SH-SY5Y (cell line): ENCODE data around the gene CAPRIN2.

ENCODE experiments used
- GATA2 ChIP-seq: IDR thresholded peaks from 2 replicates; pipeline ENCODE4 v1.6.1; 2011; ENCODE audit warnings: mild to moderate bottlenecking, low read depth, low read length
- GATA3 ChIP-seq: IDR thresholded peaks from 2 replicates; pipeline ENCODE4 v1.6.1; 2011; ENCODE audit warnings: low read depth, mild to moderate bottlenecking, low read length, moderate library complexity

DNA sequence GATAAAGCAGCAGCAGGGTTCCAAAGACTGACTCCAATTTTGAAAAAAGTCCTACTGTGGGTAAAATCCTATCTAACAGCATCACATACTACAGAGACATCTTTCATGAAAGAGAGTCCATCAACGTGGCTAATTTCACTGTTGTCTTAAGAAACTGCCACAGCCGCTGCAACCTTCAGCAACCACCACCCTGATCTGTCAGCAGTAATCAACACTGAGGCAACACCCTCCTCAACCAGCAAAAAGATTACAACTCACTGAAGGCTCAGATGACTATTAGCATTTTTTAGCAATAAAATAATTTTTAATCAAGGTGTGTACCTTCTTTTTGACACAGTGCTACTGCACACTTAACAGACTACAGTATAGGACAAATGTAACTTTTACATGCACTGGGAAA, 6.6 kb downstream of the CAPRIN2 start:
- no peak for TF ChIP-seq GATA2
- TF ChIP-seq GATA3 = no peak
